Ishikawa (cell line): Measurements from ENCODE around the gene ERMN.

Experiments used
- CEBPB ChIP-seq: IDR thresholded peaks from 2 replicates; pipeline ENCODE4 v1.6.1; 2012
- CREB1 ChIP-seq: IDR thresholded peaks from 2 replicates; pipeline ENCODE4 v1.6.1; 2012; ENCODE audit warnings: low read depth
- EGR1 ChIP-seq: IDR thresholded peaks from 2 replicates; pipeline ENCODE4 v1.6.1; 2012
- EP300 ChIP-seq: IDR thresholded peaks from 2 replicates; pipeline ENCODE4 v1.6.1; 2012; ENCODE audit warnings: borderline replicate concordance
- FOXM1 ChIP-seq: IDR thresholded peaks from 2 replicates; pipeline ENCODE4 v1.6.1; 2012; ENCODE audit warnings: low read depth, borderline replicate concordance
- NFIC ChIP-seq: IDR thresholded peaks from 2 replicates; pipeline ENCODE4 v1.6.1; 2012
- RAD21 ChIP-seq: IDR thresholded peaks from 2 replicates; pipeline ENCODE4 v1.6.1; 2012; ENCODE audit warnings: low read depth
- TAF1 ChIP-seq: IDR thresholded peaks from 2 replicates; pipeline ENCODE4 v1.6.1; 2012; ENCODE audit warnings: low read depth, mild to moderate bottlenecking
- TCF12 ChIP-seq: IDR thresholded peaks from 2 replicates; pipeline ENCODE4 v1.6.1; 2012; ENCODE audit warnings: low read depth
- TEAD4 ChIP-seq: IDR thresholded peaks from 2 replicates; pipeline ENCODE4 v1.6.1; 2012
- YY1 ChIP-seq: IDR thresholded peaks from 2 replicates; pipeline ENCODE4 v1.6.1; 2012; ENCODE audit warnings: low read depth
- ZBTB7A ChIP-seq: IDR thresholded peaks from 2 replicates; pipeline ENCODE4 v1.6.1; 2012; ENCODE audit warnings: low read depth
- TF ChIP-seq, protein P1 (sequence below): IDR thresholded peaks from 2 replicates; pipeline ENCODE4 v1.6.1; 2012
- TF ChIP-seq, protein P2 (sequence below): IDR thresholded peaks from 2 replicates; pipeline ENCODE4 v1.6.1; 2012; ENCODE audit warnings: low read depth, mild to moderate bottlenecking
- TF ChIP-seq, protein P3 (sequence below): IDR thresholded peaks from 2 replicates; pipeline ENCODE4 v1.6.1; 2012

The ERMN gene

DNA sequence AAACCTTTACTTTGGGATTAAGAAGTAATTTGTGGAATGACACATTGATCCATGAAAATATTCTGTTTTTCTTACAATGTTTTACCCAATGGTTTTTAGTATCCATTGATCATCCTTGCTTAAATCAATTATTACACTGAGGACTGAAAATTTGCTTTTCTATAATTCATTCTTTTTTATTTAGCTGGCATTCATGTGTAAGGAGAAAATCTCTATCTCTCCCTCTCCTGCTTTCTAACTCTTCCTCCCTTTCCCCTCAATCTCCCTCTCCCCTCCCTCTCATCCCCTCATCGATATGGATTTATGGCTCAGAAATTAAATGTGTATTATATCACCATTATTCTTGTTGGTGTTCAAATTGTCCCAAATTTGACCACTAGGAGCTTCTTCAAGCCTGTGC is 38.5 kb downstream of the ERMN start:
- TF ChIP-seq EGR1, result no peak
- TF ChIP-seq CREB1, result no peak
- TF ChIP-seq, protein P1, sequence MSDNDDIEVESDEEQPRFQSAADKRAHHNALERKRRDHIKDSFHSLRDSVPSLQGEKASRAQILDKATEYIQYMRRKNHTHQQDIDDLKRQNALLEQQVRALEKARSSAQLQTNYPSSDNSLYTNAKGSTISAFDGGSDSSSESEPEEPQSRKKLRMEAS, result no peak
- TF ChIP-seq NFIC, result no peak
- TF ChIP-seq RAD21, result no peak
- TF ChIP-seq TAF1, result no peak
- TF ChIP-seq, protein P2, sequence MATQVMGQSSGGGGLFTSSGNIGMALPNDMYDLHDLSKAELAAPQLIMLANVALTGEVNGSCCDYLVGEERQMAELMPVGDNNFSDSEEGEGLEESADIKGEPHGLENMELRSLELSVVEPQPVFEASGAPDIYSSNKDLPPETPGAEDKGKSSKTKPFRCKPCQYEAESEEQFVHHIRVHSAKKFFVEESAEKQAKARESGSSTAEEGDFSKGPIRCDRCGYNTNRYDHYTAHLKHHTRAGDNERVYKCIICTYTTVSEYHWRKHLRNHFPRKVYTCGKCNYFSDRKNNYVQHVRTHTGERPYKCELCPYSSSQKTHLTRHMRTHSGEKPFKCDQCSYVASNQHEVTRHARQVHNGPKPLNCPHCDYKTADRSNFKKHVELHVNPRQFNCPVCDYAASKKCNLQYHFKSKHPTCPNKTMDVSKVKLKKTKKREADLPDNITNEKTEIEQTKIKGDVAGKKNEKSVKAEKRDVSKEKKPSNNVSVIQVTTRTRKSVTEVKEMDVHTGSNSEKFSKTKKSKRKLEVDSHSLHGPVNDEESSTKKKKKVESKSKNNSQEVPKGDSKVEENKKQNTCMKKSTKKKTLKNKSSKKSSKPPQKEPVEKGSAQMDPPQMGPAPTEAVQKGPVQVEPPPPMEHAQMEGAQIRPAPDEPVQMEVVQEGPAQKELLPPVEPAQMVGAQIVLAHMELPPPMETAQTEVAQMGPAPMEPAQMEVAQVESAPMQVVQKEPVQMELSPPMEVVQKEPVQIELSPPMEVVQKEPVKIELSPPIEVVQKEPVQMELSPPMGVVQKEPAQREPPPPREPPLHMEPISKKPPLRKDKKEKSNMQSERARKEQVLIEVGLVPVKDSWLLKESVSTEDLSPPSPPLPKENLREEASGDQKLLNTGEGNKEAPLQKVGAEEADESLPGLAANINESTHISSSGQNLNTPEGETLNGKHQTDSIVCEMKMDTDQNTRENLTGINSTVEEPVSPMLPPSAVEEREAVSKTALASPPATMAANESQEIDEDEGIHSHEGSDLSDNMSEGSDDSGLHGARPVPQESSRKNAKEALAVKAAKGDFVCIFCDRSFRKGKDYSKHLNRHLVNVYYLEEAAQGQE, result no peak
- TF ChIP-seq TEAD4, result no peak
- TF ChIP-seq FOXM1, result no peak
- TF ChIP-seq EP300, result no peak
- no peak for TF ChIP-seq YY1

DNA sequence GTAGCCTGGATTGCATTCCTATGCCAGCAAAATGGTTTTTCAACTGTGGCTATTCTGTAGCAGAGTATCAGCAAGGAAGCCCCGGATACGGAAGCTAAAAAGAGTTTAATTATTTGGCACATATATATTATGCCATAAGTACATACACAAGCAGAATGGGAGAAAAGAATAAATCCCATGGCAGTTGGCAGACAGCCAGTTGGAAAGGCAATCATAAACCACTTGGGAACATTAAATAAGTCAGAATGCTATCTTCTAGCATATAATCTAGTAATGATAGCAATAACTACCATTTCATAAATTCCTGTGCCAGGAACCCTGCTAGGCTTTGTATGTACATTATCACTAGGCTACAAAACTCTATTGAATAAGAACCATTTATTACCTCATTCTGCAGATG is 42.2 kb downstream of the ERMN start:
- TF ChIP-seq EP300 (no peak), TAF1 (no peak), NFIC (no peak), ZBTB7A (no peak)
- TF ChIP-seq, protein P1, result no peak

DNA sequence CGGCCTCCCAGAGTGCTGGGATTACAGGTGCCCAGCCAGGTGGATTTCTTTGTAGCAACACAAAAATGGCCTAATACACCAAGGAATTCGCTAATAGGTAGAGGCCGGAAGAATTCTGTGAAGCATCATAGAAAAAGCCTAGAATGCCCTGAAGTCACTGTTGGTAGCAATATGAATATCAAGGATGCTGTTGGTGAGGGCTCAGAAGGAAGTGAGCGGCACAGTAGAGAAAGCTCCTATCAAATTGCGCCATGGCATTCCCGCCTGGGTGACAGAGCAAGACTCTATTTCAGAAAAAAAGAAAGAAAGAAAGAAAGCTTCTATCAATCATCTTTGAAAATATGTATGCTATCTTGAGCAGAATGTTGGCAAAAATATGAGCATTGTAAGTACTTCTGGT is 44.3 kb downstream of the ERMN start:
- TF ChIP-seq EP300, result no peak
- TF ChIP-seq, protein P2, result no peak

DNA sequence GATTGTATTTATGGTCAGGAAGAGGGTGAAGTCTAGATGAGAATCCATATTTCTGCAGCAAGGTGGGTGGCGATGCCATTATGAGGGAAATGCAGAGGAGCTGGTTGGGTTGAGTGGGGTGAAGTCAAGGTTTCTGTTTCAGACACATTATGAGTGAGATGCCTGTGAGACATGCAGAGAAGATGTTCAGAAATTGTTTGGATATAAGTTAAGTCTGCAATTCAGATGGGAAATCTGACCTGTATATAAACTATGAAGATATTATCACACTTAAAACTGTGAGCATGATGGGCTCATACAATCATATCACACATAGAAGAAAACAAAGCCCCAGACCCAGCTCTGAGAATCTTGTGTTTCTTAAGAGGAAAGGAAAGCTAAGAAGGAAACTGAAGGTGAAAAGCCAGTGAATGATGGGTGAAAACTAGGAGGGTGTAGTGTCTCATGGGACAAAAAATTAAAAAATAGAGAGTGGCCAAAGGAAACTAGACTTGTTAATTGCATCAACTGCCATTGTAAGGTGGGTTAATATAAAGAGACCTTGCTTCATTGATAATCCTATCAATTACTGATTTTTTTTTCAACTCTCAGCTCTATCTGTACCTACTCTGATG is 53.9 kb downstream of the ERMN start:
- TF ChIP-seq, protein P3, sequence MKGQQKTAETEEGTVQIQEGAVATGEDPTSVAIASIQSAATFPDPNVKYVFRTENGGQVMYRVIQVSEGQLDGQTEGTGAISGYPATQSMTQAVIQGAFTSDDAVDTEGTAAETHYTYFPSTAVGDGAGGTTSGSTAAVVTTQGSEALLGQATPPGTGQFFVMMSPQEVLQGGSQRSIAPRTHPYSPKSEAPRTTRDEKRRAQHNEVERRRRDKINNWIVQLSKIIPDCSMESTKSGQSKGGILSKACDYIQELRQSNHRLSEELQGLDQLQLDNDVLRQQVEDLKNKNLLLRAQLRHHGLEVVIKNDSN, result no peak
- TF ChIP-seq RAD21, result no peak
- TF ChIP-seq YY1, result no peak
- TF ChIP-seq CREB1, result no peak
- TF ChIP-seq ZBTB7A, result no peak
- no peak for TF ChIP-seq NFIC
- TF ChIP-seq, protein P1, result no peak
- TF ChIP-seq EP300, result no peak
- TF ChIP-seq TAF1, result no peak
- no peak for TF ChIP-seq FOXM1
- no peak for TF ChIP-seq EGR1
- TF ChIP-seq CEBPB, result no peak
- TF ChIP-seq, protein P2, result no peak
- no peak for TF ChIP-seq TCF12
- no peak for TF ChIP-seq TEAD4

DNA sequence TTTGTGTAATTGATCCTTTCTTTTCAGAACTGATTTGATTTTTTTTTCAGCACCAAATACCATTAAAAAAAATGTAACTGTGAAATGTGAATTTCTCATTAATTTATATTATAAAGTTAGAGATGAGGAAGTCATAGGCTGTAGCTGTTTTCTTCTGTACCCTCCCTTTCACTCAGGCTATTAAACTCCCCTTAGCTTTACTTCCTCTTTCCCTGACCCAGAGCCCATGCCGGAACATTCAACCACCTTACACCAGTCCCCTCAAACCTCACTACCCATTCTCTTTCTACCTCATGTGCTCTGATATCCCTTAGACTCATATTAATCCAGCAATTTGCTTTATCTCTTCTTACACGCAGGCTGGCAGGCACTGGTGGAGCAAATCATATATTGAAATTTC is 55.7 kb downstream of the ERMN start:
- TF ChIP-seq CREB1 (no peak), NFIC (no peak), CEBPB (no peak), EP300 (no peak), TAF1 (no peak), ZBTB7A (no peak), FOXM1 (no peak), RAD21 (no peak)
- TF ChIP-seq, protein P1, result no peak
